Brain microvascular endothelial cell (primary cell): ENCODE results near the gene NAV1.

ENCODE experiments used
- DNase-seq: peaks from one replicate; pipeline ENCODE4 v3.0.0-alpha.2; 2020
- H3K27ac ChIP-seq: fragments of 250-450 bp; sonication (Bioruptor Pico); 2 replicates; pipeline ENCODE4 v1.5.1; 2020; ENCODE audit warnings: mild to moderate bottlenecking, moderate library complexity
- H3K27me3 ChIP-seq: fragments of 250-450 bp; sonication (Bioruptor Pico); replicated peaks from 2 replicates; pipeline ENCODE4 v1.5.1; 2020; ENCODE audit warnings: mild to moderate bottlenecking
- H3K36me3 ChIP-seq: fragments of 250-450 bp; sonication (Bioruptor Pico); replicated peaks from 2 replicates; pipeline ENCODE4 v1.5.1; 2020; ENCODE audit warnings: mild to moderate bottlenecking
- H3K4me3 ChIP-seq: 2 replicates; pipeline ENCODE4 v1.5.1; 2011; ENCODE audit warnings: low read depth, mild to moderate bottlenecking, control low read depth, low read length, moderate library complexity
- CTCF ChIP-seq: IDR thresholded peaks from 2 replicates; pipeline ENCODE4 v1.5.1; 2011; ENCODE audit warnings: low read depth, mild to moderate bottlenecking, moderate library complexity, low read length, control low read depth, inconsistent platforms; ENCODE audit errors: missing control alignments
- in situ Hi-C: cut with HindIII; loops from 2 replicates; pipeline ENCODE4 v1.10.0; 2017; ENCODE audit warnings: low sequenced_read_pairs, low pct_ligation_motif_present

NAV1 gene

DNA sequence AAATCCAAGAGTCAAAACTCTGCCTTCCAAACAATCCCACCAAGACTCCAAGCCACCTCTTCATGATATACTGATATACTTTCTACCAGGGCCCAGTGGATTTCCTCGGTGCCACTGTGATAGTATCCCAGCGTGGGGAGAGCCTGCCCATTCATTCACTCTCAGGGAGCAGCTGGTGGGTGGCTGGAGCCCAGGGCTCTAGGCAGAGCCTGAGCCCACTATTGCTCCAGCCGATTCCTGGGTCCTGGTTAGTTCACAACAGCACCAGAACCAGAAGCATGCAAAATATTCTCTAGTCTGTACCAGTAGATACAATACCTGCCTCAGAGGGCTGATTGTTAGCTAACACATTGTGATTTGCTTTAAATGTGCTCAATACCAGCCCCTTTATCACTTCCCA is 32.8 kb upstream of the NAV1 start:
- Histone ChIP-seq H3K4me3 (peak overlapping the region; percentile 84), H3K27me3 (no peaks in the 10 kb centered on the region), H3K36me3 (peaks cover 22% of the 10 kb centered on the region), H3K27ac (peak overlapping the region; percentile 98)
- DNase-seq = no peak
- in situ Hi-C loops = no loop called here
- no peak for TF ChIP-seq CTCF

- in situ Hi-C loops = no loop called here
Observed at GRCh38 chr1:201506557-201507359, 32.2 kb upstream of the NAV1 start, which contains the start of gene CSRP1. CSRP1 (minus strand) TSS chr1:201507123; CDS start chr1:201496303, 10,820 bp downstream.

DNA sequence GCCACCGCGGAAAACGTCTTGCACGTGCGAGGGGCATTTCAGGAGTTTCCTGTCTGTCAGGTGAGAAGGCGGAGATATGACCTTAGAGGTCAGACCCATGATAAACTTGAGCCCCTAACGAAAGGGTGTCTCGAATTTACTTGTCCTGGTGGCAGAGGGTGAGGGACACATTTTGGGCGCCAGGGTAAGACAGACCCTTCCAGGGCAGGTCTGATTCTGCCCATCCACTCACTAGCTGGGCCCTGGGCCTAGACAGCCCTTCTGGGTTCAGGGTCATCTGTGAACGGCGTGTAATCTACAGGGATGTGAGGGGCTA is 31.6 kb upstream of the NAV1 start:
- Histone ChIP-seq H3K36me3 (peaks cover 14% of the 10 kb centered on the region), H3K27me3 (no peaks in the 10 kb centered on the region), H3K4me3 (peak overlapping the region; percentile 84), H3K27ac (peak overlapping the region; percentile 98)
- no peak for DNase-seq
- in situ Hi-C loops = no loop called here
- no peak for TF ChIP-seq CTCF

More at GRCh38 chr1:201506557-201507359, 32.2 kb upstream of the NAV1 start, which contains the start of gene CSRP1:
- no peaks in the 10 kb centered on the region for H3K27me3 ChIP-seq
- DNase-seq = peak; percentile 79
- H3K4me3 ChIP-seq = peak within 1 kb of the TSS; percentile 84
- peak within 1 kb of the TSS; percentile 98 for H3K27ac ChIP-seq
- peaks cover 18% of the 10 kb centered on the region for H3K36me3 ChIP-seq
- no peak for TF ChIP-seq CTCF

GRCh38 chr1:201508809-201509208 is 30.1 kb upstream of the NAV1 start:
- no peak for TF ChIP-seq CTCF
- peaks cover 6% of the 10 kb centered on the region for H3K36me3 ChIP-seq
- no peak overlapping the region for H3K4me3 ChIP-seq
- no peak overlapping the region for H3K27ac ChIP-seq
- no peaks in the 10 kb centered on the region for H3K27me3 ChIP-seq
- in situ Hi-C loops = no loop called here
- DNase-seq = no peak

DNA sequence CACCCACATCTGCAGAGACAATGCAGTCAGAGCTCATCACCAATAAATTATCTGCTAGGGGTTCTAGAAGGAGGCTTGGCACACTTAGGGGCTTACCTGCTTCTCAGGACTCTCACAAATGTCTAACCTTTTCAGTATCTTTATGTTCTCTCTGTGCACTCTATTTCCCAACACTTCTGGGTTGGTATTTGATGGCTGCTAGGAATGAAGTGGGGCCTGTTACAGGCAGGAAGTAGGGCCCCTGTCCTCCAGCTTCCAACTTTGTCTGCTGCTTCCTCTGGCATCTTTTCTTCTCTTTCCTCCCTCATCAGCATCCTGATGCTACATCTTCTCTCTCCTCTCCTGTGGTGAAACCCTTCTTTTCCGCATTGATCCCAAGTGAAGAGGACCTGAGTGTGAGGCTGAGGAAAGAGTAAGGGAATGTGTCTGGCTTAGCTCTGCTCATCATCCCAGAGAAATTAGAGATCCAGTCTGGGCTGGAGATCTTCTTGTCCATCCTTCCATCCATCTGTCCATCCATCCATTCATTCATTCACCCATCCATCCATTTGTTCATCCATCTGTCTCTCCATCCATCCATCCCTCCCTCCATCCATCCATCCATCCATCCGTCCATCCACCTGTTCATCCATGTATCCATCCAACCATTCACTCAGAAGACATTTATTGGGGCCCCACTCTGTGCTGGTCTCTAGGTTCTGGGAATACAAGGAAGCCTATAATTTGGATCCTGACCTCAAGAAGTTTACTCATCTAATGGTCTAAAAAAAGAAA is 29.1 kb upstream of the NAV1 start:
- no peaks in the 10 kb centered on the region for H3K27me3 ChIP-seq

More for the DNA sequence above, 29.1 kb upstream of the NAV1 start:
- in situ Hi-C loops = loop anchor here (10.0 kb wide), 1 partner anchor 75 kb away; no protein-coding TSS in a partner anchor
- TF ChIP-seq CTCF = no peak
- Histone ChIP-seq H3K27ac (no peak overlapping the region), H3K36me3 (peaks cover 6% of the 10 kb centered on the region), H3K4me3 (no peak overlapping the region)
- DNase-seq = no peak
